GM12892 (cell line): Measurements from ENCODE around the gene MTMR6.

Experiments
- POLR2A ChIP-seq: IDR thresholded peaks from 2 replicates; pipeline ENCODE4 v1.6.1; 2011; ENCODE audit warnings: low read depth, low read length, control low read depth
- TAF1 ChIP-seq: IDR thresholded peaks from 2 replicates; pipeline ENCODE4 v1.6.1; 2011; ENCODE audit warnings: low read depth, mild to moderate bottlenecking, control low read depth, low read length, borderline replicate concordance

DNA sequence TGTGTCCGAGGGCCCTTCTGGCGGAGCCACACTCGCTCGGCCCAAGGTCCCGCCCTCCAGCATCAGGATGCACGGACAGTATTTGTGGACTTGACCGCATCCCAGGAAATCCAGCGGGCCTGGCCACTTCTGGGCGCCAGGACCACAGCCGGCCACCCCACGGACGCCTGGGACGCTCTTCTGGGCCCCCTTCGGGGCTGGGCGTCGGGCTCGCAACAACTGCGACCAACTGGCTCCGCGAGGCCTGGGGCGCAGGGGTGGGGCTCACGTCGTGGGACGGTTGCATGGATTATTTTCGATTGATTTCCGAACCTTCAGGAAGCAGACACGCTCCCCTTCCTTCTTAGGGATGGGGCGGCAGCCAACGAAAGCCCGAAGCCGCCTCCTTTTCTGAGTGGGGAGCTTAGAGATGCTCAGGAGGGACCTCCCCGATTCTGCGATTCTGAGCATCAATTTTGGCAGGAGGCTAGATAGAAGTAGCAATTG, 13.6 kb upstream of the MTMR6 start:
- no peak for TF ChIP-seq TAF1
- no peak for TF ChIP-seq POLR2A
